CD14-positive monocyte (primary cell): Measurements from ENCODE around the gene ACYP2. TPM values are rescaled to one million over a fixed set of nuclear protein-coding genes. Genes with fewer than 3 reads are reported as not detected.
"Not testable (repeated sequence)": the region's sequence is repeated elsewhere in the genome, so short reads cannot be mapped to it uniquely, and the experiment has no call there.

ENCODE experiments used
- DNase-seq, 3 donors: peaks; one replicate each; pipeline ENCODE4 v3.0.0-alpha.2; 2011 to 2022
- H2AFZ ChIP-seq: 2 replicates; pipeline ENCODE4 v1.6.0; 2012; ENCODE audit warnings: mild to moderate bottlenecking, low read depth, low read length, inconsistent platforms; ENCODE audit not compliant: insufficient read depth, poor library complexity, severe bottlenecking
- H3K27ac ChIP-seq, 2 donors: 1 replicate in 1 of 2; 2 replicates in 1 of 2; pipeline ENCODE4 v1.5.1; 2012 to 2013; ENCODE audit warnings: low read length in 2 of 2, control low read depth in 1 of 2, inconsistent platforms in 1 of 2, low read depth in 1 of 2, mild to moderate bottlenecking in 1 of 2
- H3K27me3 ChIP-seq, 2 donors: one replicate each; pipeline versions ENCODE4 v1.6.0 to v1.6.1; 2011 to 2013; ENCODE audit warnings: low read length in 2 of 2; ENCODE audit not compliant: control insufficient read depth in 2 of 2, insufficient read depth in 2 of 2
- H3K36me3 ChIP-seq, 2 donors: replicated peaks in 1 of 2; 1 replicate in 1 of 2; 2 replicates in 1 of 2; pipeline versions ENCODE4 v1.5.1 to v1.6.1; 2012 to 2013; ENCODE audit warnings: low read length in 2 of 2, control low read depth in 1 of 2, inconsistent platforms in 1 of 2, mild to moderate bottlenecking in 1 of 2; ENCODE audit not compliant: insufficient read depth in 2 of 2, control insufficient read depth in 1 of 2
- H3K4me1 ChIP-seq, 2 donors: 1 replicate in 1 of 2; 2 replicates in 1 of 2; pipeline versions ENCODE4 v1.5.1 to v1.6.1; 2012 to 2013; ENCODE audit warnings: low read length in 2 of 2, control low read depth in 1 of 2, inconsistent platforms in 1 of 2, mild to moderate bottlenecking in 1 of 2, moderate library complexity in 1 of 2; ENCODE audit not compliant: insufficient read depth in 2 of 2, control insufficient read depth in 1 of 2
- H3K4me2 ChIP-seq: replicated peaks from 2 replicates; pipeline ENCODE3; 2012; ENCODE audit warnings: low read length, moderate library complexity, mild to moderate bottlenecking; ENCODE audit not compliant: poor library complexity, severe bottlenecking; ENCODE audit errors: extremely low read depth
- H3K4me3 ChIP-seq, 3 experiments: fragments of 200-600 bp in 1 of 3; sonication (generic) in 1 of 3; replicated peaks in 1 of 3; 1 replicate in 2 of 3; 2 replicates in 1 of 3; pipeline ENCODE4 v1.5.1; 2011 to 2013; ENCODE audit warnings: low read length in 3 of 3, mild to moderate bottlenecking in 3 of 3, control low read depth in 2 of 3, low read depth in 2 of 3, inconsistent platforms in 1 of 3, moderate library complexity in 1 of 3
- H3K79me2 ChIP-seq: 2 replicates; pipeline ENCODE4 v1.6.0; 2012; ENCODE audit warnings: mild to moderate bottlenecking, control low read depth, inconsistent platforms, low read length, moderate library complexity; ENCODE audit not compliant: insufficient read depth
- H3K9ac ChIP-seq: 2 replicates; pipeline ENCODE4 v1.6.0; 2017; ENCODE audit warnings: low read length, mild to moderate bottlenecking; ENCODE audit not compliant: insufficient read depth, poor library complexity, severe bottlenecking
- H3K9me3 ChIP-seq, 2 donors: replicated peaks in 1 of 2; 1 replicate in 1 of 2; 2 replicates in 1 of 2; pipeline versions ENCODE4 v1.5.1 to v1.6.1; 2012 to 2013; ENCODE audit warnings: low read length in 2 of 2, control low read depth in 1 of 2; ENCODE audit not compliant: control insufficient read depth in 1 of 2, insufficient read depth in 1 of 2
- H4K20me1 ChIP-seq: 2 replicates; pipeline ENCODE4 v1.6.0; 2012; ENCODE audit warnings: mild to moderate bottlenecking, low read length, control low read depth, moderate library complexity; ENCODE audit not compliant: insufficient read depth
- H3K27ac Mint-ChIP-seq, 7 donors: one replicate each; pipeline ENCODE4 v1.8.0; 2020; ENCODE audit warnings: mild to moderate bottlenecking in 7 of 7, mixed read lengths in 7 of 7, moderate library complexity in 6 of 7, inconsistent platforms in 2 of 7
- H3K27me3 Mint-ChIP-seq, 3 donors: one replicate each; pipeline ENCODE4 v1.8.0; 2021 to 2022; ENCODE audit warnings: low read depth in 3 of 3, mild to moderate bottlenecking in 3 of 3, mixed read lengths in 3 of 3, moderate library complexity in 3 of 3, inconsistent platforms in 1 of 3
- H3K36me3 Mint-ChIP-seq, 2 donors: one replicate each; pipeline ENCODE4 v1.8.0; 2020; ENCODE audit warnings: mixed read lengths in 2 of 2, inconsistent platforms in 1 of 2, mild to moderate bottlenecking in 1 of 2
- H3K4me1 Mint-ChIP-seq: one replicate; pipeline ENCODE4 v1.8.0; 2020; ENCODE audit warnings: mild to moderate bottlenecking, mixed read lengths
- H3K4me3 Mint-ChIP-seq, 2 donors: one replicate each; pipeline ENCODE4 v1.8.0; 2020; ENCODE audit warnings: mild to moderate bottlenecking in 2 of 2, mixed read lengths in 2 of 2, moderate library complexity in 1 of 2
- H3K9me3 Mint-ChIP-seq, 7 donors: one replicate each; pipeline ENCODE4 v1.8.0; 2020 to 2022; ENCODE audit warnings: mixed read lengths in 7 of 7, mild to moderate bottlenecking in 6 of 7, moderate library complexity in 6 of 7, inconsistent platforms in 2 of 7
- WGBS: methylation state at CpG from one replicate; pipeline ENCODE4 v1.1.5; 2013; ENCODE audit warnings: missing lambda C conversion rate; ENCODE audit not compliant: insufficient coverage; 5-methylcytosine and 5-hydroxymethylcytosine counted together
- intact Hi-C, 2 donors: fragments of 100-400 bp; cut with micrococcal nuclease; formaldehyde crosslinking; loops; one replicate each; pipeline versions ENCODE4 v1.15.0 to v1.15.1; 2023
- polyA plus RNA-seq, 3 donors: library from polyadenylated mRNA; depleted of rRNA in 1 of 3; unstranded in 2 of 3; stranded (reverse) in 1 of 3; fragments of 300-500 nt in 2 of 3; fragments of >200 nt in 1 of 3; fragmentation: Illumina TruSeq in 2 of 3; gene quantifications; 1 replicate in 2 of 3; 2 replicates in 1 of 3; pipeline ENCODE4 v1.2.3, GENCODE V29; 2012 to 2021
- TF ChIP-seq, protein P1 (sequence below): fragments of 200-600 bp; IDR thresholded peaks from one replicate; pipeline ENCODE4 v1.8.0; 2022; ENCODE audit warnings: antibody characterized with exemption, mild to moderate bottlenecking

The ACYP2 gene
- polyA plus RNA-seq, 3 donors: 6.2 to 10.8 (median 10.3) TPM

DNA sequence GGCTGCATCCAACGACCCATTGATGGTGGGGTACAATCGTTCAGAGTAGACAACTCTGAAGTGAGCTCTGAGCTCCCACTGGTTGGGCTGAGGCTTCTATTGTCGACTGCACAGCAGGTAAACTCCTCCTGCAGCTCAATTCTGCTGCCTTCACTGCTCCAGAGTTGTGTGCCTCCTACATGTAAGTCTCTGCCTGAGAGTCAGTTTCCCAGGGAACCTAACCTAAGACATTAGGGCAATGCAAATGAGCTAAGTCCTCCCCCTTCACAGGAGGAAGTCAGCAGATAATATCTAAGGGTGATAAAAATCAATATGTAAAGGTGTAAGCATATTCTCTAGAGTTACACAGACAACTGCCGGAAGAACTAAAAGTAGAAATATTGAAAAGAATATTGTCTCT is 22.5 kb upstream of the ACYP2 start:
- H3K4me3 Mint-ChIP-seq: no peak overlapping the region
- TF ChIP-seq, protein P1, sequence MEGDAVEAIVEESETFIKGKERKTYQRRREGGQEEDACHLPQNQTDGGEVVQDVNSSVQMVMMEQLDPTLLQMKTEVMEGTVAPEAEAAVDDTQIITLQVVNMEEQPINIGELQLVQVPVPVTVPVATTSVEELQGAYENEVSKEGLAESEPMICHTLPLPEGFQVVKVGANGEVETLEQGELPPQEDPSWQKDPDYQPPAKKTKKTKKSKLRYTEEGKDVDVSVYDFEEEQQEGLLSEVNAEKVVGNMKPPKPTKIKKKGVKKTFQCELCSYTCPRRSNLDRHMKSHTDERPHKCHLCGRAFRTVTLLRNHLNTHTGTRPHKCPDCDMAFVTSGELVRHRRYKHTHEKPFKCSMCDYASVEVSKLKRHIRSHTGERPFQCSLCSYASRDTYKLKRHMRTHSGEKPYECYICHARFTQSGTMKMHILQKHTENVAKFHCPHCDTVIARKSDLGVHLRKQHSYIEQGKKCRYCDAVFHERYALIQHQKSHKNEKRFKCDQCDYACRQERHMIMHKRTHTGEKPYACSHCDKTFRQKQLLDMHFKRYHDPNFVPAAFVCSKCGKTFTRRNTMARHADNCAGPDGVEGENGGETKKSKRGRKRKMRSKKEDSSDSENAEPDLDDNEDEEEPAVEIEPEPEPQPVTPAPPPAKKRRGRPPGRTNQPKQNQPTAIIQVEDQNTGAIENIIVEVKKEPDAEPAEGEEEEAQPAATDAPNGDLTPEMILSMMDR: no peak

DNA sequence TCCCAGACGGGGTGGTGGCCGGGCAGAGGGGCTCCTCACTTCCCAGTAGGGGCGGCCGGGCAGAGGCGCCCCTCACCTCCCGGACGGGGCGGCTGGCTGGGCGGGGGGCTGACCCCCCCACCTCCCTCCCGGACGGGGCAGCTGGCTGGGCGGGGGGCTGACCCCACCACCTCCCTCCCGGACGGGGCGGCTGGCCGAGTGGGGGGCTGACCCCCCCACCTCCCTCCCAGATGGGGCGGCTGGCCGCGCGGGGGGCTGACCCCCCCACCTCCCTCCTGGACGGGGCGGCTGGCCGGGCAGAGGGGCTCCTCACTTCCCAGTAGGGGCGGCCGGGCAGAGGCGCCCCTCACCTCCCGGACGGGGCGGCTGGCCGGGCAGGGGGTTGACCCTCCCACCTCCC is 20.0 kb upstream of the ACYP2 start:
- H3K9me3 Mint-ChIP-seq, DNase-seq, H3K9me3 ChIP-seq, H3K36me3 Mint-ChIP-seq, H3K9ac ChIP-seq, H3K27me3 Mint-ChIP-seq, H3K4me2 ChIP-seq, H3K4me1 ChIP-seq, H3K4me3 ChIP-seq, H3K4me3 Mint-ChIP-seq, intact Hi-C loops, H3K27me3 ChIP-seq, H4K20me1 ChIP-seq, H3K4me1 Mint-ChIP-seq, H3K79me2 ChIP-seq, H3K27ac ChIP-seq, H2AFZ ChIP-seq, H3K36me3 ChIP-seq: not testable (repeated sequence)
- no CpG with 5 or more reads among the region's 30 CpGs for WGBS
- peak overlapping the region in 1 of 7 donors; percentile 27 for H3K27ac Mint-ChIP-seq

More for the DNA sequence above, 22.5 kb upstream of the ACYP2 start:
- Histone ChIP-seq H3K36me3 (no peaks in the 10 kb centered on the region), H3K27me3 (no peaks in the 10 kb centered on the region), H4K20me1 (no peaks in the 10 kb centered on the region), H3K79me2 (no peaks in the 10 kb centered on the region), H3K4me3 (no peak overlapping the region), H3K4me1 (no peaks in the 10 kb centered on the region), H3K27ac (no peak overlapping the region), H3K9ac (no peak overlapping the region), H3K9me3 (no peaks in the 10 kb centered on the region), H3K4me2 (no peak overlapping the region), H2AFZ (no peak overlapping the region)
- H3K36me3 Mint-ChIP-seq: no peaks in the 10 kb centered on the region
- DNase-seq: no peak
- H3K4me1 Mint-ChIP-seq: peaks cover 2% of the 10 kb centered on the region
- 92% methylated on average over 3 of the region's 4 CpGs for WGBS
- H3K27ac Mint-ChIP-seq: no peak overlapping the region
- H3K27me3 Mint-ChIP-seq: peaks cover 0 to under 1% (median 0%) of the 10 kb centered on the region in 3 donors
- peaks cover 0 to 5% (median 2%) of the 10 kb centered on the region in 7 donors for H3K9me3 Mint-ChIP-seq
- intact Hi-C loops: no loop called here

DNA sequence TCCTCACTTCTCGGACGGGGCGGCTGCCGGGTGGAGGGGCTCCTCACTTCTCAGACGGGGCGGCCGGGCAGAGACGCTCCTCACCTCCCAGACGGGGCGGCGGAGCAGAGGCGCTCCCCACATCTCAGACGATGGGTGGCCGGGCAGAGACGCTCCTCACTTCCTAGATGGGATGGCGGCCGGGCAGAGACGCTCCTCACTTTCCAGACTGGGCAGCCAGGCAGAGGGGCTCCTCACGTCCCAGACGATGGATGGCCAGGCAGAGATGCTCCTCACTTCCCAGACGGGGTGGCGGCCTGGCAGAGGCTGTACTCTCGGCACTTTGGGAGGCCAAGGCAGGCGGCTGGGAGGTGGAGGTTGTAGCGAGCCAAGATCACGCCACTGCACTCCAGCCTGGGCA is 19.3 kb upstream of the ACYP2 start:
- H3K4me3 Mint-ChIP-seq, H3K79me2 ChIP-seq, H3K4me3 ChIP-seq, intact Hi-C loops, H2AFZ ChIP-seq, H3K4me1 Mint-ChIP-seq, H3K9me3 Mint-ChIP-seq, H3K36me3 ChIP-seq, H3K27me3 ChIP-seq, H3K9me3 ChIP-seq, H3K27ac ChIP-seq, H3K4me2 ChIP-seq, H3K36me3 Mint-ChIP-seq, H3K4me1 ChIP-seq, DNase-seq, H3K9ac ChIP-seq, H4K20me1 ChIP-seq, H3K27me3 Mint-ChIP-seq: not testable (repeated sequence)
- no CpG with 5 or more reads among the region's 26 CpGs for WGBS
- H3K27ac Mint-ChIP-seq: peak overlapping the region in 1 of 7 donors; percentile 22
